Inflammatory macrophage (primary cell): ENCODE data around the gene CACNA1D.

ENCODE experiments used
- DNase-seq, 2 donors: peaks; one replicate each; pipeline ENCODE4 v3.0.0-alpha.2; 2020 to 2022

The CACNA1D gene

DNA sequence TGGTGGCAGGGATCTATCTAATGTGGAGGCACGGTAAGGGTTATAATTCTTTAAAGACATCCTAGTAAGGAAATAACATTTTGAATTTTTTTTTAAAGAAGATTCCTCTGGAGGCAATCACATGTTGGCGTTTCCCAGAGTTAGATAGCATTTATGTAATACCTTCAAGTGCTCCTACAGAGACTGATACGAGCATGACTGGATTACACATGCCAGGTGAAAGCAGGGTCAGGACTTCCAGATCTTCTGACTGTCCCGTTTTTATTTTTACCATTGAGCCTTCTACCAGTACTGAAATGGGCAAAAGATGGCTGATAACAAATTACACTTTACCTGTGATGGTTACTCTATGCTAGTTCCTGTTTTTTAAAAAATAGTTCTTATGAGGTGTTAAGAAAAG, 365.8 kb downstream of the CACNA1D start:
- no peak for DNase-seq

DNA sequence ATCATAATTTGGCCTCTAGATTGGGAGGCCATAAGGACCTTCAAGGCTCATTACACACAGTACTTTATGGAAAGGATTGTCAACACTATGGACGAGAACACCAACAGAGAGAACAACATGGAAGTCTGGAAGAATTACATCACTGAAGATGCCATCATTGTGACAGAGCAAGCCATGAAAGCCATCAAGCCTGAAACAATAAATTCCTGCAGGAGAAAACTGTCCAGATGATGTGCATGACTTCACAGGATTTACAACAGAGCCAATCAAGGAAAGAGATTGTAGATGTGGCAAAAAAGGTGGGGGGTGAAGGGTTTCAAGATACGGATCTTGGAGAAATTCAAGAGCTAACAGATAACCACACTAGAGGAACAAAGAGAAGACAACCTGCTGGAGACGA, 367.8 kb downstream of the CACNA1D start:
- DNase-seq = no peak

DNA sequence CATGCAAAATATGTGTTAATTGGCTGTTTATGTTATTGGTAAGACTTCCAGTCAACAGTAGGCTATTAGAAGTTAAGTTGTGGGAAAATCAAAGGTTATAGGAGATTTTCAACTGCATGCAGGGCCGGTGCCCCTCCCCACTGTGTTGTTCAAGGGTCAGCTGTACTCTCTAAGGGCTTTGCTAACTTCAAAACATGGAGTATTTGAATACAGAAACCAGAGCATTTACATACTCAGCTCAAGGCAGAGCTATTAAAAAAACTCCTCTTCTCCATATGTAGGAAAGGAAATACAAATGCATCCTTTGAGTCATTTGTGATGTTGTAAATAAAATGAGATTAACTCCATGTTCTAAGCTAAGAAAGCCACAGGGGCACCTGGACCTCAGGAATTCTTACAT, 368.7 kb downstream of the CACNA1D start:
- DNase-seq = no peak
